Ovary (tissue), 3 donors: ENCODE results near the gene MCMBP.

Experiments
- EP300 ChIP-seq: sonication (generic); formaldehyde crosslinking; IDR thresholded peaks from one replicate; pipeline ENCODE4 v1.6.1; 2017; ENCODE audit warnings: antibody characterized with exemption
- TF ChIP-seq, protein P1 (sequence below), 3 donors: fragments of 450-650 bp in 2 of 3; fragments of 200-600 bp in 1 of 3; IDR thresholded peaks; one replicate each; pipeline versions ENCODE4 v1.5.1 to v1.8.0; 2016 to 2022; ENCODE audit warnings: antibody characterized with exemption in 3 of 3, mild to moderate bottlenecking in 1 of 3
- donor health status: DM: no; HTN: no; CAD: no.

- TF ChIP-seq EP300 = no peak
- TF ChIP-seq, protein P1, sequence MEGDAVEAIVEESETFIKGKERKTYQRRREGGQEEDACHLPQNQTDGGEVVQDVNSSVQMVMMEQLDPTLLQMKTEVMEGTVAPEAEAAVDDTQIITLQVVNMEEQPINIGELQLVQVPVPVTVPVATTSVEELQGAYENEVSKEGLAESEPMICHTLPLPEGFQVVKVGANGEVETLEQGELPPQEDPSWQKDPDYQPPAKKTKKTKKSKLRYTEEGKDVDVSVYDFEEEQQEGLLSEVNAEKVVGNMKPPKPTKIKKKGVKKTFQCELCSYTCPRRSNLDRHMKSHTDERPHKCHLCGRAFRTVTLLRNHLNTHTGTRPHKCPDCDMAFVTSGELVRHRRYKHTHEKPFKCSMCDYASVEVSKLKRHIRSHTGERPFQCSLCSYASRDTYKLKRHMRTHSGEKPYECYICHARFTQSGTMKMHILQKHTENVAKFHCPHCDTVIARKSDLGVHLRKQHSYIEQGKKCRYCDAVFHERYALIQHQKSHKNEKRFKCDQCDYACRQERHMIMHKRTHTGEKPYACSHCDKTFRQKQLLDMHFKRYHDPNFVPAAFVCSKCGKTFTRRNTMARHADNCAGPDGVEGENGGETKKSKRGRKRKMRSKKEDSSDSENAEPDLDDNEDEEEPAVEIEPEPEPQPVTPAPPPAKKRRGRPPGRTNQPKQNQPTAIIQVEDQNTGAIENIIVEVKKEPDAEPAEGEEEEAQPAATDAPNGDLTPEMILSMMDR (IDR thresholded peaks at IDR 0.05) = no peak
These were observed 20.4 kb downstream of the MCMBP start for GRCh38 chr10:119852277-119852676.
